Stimulated activated CD8-positive, alpha-beta memory T cell treated with anti-CD3 and anti-CD28 coated beads, Interleukin-7, amount 100 ng/mL, for 4 hours (primary cell): ENCODE results near the gene CTCF.
"Not testable (repeated sequence)": the region's sequence is repeated elsewhere in the genome, so short reads cannot be mapped to it uniquely, and the experiment has no call there.

Experiments
- DNase-seq, 2 donors: peaks; one replicate each; pipeline ENCODE4 v3.0.0-alpha.2; 2020; ENCODE audit warnings: low read depth in 2 of 2

CTCF gene, protein sequence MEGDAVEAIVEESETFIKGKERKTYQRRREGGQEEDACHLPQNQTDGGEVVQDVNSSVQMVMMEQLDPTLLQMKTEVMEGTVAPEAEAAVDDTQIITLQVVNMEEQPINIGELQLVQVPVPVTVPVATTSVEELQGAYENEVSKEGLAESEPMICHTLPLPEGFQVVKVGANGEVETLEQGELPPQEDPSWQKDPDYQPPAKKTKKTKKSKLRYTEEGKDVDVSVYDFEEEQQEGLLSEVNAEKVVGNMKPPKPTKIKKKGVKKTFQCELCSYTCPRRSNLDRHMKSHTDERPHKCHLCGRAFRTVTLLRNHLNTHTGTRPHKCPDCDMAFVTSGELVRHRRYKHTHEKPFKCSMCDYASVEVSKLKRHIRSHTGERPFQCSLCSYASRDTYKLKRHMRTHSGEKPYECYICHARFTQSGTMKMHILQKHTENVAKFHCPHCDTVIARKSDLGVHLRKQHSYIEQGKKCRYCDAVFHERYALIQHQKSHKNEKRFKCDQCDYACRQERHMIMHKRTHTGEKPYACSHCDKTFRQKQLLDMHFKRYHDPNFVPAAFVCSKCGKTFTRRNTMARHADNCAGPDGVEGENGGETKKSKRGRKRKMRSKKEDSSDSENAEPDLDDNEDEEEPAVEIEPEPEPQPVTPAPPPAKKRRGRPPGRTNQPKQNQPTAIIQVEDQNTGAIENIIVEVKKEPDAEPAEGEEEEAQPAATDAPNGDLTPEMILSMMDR

DNA sequence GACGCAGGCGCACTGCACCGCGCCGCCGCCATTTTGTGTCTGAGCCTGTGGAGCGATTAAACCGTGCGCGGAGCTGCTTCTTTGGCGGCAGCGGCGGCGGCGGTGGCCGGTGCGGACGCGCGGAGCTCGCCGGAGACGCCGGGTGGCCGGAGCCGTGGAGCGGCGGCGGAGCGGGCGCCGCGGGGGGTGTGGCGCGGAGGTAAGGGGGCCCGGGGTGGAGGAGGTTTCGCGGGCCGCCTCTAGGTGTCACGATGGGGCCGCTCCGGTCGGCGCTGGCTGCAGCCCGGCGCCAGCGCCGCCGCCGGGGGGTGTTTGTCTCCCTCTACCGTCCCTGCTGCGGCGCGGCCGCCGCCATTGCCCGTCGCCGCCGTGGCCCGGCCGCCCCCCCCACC, at the start of gene CTCF:
CTCF (plus strand) TSS at position 1 of the 392 bp plus-strand sequence. CDS start 48,307 bp downstream, outside the sequence.
- DNase-seq, result peak; percentile 54 to 81

DNA sequence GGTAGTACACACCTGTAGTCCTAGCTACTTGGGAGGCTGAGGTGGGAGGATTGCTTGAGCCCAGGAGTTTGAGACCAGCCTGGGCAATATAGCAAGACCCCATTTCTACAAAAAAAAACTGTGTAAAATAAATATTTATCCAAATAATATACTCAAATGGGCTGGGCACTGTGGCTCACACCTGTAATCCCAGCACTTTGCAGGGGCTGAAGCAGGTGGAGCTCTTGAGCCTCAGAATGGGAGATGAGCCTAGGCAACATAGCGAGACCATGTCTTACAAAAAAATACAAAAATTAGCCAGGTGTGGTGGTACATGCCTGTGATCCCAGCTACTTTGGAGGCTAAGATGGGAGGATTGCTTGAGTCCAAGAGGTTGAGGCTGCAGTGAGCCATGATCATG, 48.4 kb upstream of the CTCF start:
- not testable (repeated sequence) for DNase-seq

DNA sequence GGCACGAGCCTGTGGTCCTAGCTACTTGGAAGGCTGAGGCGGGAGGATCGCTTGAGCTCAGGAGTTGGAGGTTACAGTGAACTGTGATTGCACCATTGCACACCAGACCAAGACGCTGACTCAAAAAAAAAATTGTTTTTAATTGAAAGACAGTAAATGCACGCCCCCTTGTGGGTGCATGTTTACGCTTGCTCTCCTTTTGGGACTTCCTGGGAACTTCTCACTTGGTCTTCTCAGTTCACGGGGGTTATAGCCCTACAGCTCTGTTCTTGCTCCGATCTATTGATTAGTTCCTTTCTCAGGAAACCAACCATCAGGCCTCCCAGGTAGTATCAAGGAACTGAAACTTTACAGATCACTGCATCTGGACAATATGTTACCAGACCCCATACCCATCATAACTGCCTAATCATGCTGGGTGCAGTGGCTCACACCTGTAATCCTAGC, 47.9 kb upstream of the CTCF start:
- DNase-seq, result peak; percentile 60 to 74

DNA sequence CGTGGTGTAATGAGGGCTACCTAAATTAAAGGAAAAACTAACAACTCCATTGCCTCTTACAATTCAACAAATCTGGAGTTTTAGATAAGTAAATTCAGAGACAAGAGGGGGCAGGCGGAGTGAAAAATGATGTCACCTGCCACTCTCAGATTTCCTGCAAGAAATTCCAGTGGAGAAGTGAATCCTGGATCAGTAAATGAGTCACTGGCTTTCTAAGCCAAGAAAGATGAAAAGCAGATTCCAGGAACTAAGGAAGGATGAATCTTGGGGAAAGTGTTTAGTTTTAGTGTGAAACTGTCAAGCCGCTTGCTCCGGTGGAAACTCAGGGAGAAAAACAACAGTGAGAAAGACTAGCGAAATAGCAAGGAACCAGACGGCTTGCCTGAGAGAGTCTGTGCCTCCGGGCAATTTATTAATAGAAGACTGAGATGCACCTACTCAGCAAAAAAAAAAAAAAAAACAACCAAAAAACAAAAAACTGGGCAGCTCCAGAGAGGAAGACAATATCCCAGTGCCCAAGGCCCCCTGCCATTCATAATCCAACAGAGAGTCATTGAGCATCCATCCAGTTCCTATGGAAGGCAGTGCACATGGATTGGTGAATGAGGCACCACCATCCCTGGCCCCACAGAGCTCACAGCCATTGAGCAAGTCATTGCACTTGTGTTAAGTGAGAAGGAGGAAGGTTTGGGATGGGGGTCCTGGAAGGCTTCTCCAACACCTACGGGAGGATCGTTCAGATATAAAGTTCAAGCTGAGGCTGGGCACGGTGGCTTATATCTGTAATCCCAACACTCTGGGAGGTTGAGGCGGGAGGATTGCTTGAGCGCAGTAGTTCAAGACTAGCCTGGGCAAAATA, 45.8 kb upstream of the CTCF start:
- DNase-seq, result no peak

- no peak for DNase-seq
These were observed 45.2 kb upstream of the CTCF start for GRCh38 chr16:67517155-67517445.

- no peak for DNase-seq
These were observed 44.5 kb upstream of the CTCF start for GRCh38 chr16:67517661-67518423.

- DNase-seq, result no peak
These were observed 43.6 kb upstream of the CTCF start for GRCh38 chr16:67518676-67519075.

DNA sequence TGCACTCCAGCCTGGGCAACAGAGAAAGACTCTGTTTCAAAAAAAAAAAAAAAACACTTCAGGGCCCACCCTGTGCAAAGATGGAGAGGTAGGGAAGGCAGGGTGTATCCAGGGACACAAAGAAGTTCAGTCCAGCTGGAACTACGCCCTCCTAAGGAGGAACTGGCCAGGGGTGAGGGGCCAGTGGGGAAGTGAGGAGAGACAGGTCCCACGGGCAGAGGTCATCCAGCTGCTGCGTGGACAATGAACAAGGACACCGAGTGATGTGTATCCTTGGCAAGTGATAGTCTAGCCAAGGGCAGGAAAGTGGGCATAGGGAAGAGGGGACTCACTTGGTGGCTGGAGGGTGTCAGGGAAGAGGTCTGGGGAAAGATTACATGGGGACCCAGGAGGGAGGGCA, 43.1 kb upstream of the CTCF start:
- no peak for DNase-seq

DNA sequence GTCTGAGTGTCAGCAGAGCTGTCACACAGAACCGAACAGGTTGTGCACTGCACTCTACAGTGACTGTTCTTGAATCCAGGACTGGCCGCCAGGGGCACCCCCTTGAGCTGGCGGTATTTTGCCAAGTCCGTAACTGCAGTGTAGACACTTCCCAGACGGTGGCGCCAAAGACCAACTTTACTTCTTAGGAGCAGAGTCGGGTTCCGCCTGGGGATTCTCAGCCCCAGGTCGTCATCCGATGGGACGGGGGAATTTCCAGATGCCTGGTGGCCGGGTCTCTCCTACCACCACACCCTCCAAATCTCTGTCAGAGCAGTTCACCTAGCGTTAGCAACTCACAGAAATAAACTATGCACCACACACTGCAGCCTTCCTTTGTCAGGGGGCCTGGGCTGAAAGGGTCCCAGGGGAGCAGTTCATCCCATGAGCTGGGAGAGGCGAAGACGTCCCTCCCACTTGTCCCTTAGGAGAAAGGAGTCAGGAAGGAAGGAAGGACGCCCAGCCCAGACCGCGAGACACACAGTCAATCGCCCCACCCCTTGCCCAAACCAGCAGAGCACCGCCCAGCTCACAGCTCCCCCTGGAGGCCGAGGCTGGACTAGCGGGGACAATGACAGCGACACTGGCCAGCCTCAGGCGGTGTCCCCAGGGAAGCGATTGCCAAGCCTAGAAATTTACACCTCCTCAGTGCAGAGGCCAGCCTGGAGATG, 41.1 kb upstream of the CTCF start:
- peak; percentile 89 to 96 for DNase-seq

- no peak for DNase-seq
These were observed 37.0 kb upstream of the CTCF start for GRCh38 chr16:67525176-67525860.

DNA sequence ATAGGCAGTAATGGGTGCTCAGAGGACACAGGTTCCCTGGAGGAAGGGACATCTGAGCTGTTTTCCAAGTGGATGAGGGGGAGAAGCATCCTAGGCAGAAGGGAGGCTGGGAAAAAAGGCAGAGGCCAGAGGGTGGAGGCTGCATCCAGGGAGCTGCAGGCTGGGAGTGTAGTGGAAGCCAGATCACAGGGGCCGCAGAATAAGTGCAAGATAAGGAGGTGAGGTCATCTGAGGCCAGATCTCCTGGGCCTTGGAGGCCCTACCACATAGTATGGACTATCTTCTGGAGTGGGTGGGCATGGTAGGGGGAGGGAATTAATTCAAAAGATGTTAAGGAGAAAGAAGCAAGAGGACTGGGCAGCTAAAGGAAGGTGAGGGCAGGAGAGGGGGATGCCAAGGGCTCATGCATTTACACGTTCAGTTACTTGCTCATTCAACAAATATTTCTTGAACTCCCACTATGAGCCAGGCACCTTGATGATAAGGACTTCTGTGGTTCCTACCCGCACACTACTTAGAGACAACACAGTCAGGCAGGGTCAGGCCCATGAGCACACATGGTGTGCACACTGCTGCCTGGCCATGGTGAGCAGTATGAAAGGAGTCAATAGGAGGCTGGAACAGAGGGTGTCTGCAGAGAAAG, 36.1 kb upstream of the CTCF start:
- DNase-seq, result no peak

- DNase-seq, result peak in 1 of 2 donors; percentile 47
These were observed 34.0 kb upstream of the CTCF start, which contains the start of gene RIPOR1 for GRCh38 chr16:67528222-67528869. TSS of gene RIPOR1 (plus strand) at chr16:67528829. CDS start at chr16:67538447, 9,618 bp downstream.

DNA sequence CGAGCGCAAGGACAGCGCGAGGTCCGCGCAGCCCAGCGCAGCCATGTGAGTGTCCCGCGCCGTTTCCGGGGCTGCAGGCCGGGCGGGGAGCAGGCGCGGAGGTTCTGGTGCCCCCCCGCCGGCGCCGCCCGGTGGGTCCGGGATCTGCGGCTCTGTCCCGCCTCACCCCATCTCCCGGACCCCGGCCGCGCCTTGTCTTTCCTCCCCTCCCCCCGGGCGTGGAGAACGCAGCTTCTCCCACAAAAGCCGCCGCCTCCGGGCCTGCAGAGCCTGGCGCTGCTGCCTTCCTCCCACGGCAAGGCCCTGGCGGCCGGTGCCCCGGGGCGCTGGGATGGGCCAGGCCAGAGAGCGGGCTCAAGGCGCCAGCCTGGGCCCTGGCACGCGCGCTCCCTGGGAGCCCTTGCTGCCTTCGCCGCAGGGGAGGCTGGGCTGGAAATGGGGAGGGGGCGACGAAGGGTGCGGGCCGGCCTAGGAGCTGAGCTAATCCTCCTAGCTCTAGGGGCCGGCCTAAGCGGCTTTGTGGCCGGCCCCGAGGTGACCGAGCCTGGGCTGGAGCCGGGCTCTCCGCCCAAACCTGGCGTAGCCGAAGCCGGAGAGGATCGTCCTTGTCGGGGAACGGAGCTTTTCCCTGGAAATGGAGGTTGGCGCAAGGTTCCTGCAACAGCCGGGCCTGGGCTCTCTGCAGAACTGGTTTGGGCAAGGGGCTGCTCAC, 33.3 kb upstream of the CTCF start:
- DNase-seq, result no peak

- no peak for DNase-seq
These were observed 32.7 kb upstream of the CTCF start for GRCh38 chr16:67529582-67530012.

DNA sequence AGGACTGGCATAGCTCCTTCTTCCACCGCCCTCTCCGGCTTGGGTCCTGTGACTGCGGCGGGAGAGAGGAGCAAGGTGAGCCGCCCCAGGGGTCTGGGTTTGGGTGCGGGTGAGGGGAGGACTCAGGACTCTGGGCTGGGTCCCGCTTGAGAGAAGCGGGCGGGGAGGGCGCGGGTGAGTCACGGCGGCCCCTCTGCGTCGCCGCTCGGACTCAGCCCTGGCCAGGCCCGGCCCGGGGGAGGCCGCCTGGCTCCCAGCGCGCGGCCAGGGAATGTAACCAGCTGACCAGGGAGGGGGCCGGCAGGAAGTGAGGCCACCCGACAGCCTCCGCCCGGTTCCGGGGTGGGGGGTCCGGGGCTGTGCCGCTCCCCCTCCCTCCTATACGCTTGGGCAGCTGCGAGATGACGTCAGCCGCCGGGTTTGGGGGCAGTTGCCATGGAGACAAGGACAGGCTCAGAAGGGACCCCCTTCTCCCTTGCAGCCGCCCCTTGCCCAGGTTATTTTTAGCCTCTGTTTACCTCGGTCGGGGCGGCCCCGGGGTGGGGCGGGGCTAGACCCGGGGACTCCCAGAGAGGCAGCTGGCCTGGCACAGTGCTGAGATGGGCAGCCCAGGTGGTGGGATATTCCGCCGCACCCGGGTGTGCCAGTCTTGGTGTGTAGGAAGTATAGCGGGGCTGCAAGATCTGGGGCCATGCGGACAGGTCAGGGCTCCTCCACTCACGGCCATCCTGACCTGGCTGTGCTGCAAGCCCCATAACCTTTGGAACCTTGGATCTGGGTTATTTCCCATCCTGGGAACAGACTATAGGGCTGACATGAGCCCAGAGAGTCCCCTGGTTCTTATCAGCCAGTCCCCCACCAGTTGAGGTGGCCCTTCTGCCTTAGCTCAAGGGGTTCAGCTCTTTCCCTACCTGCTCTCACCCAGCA, 32.0 kb upstream of the CTCF start:
- peak in 1 of 2 donors; percentile 33 for DNase-seq

- DNase-seq, result no peak
These were observed 31.1 kb upstream of the CTCF start for GRCh38 chr16:67531247-67531646.

DNA sequence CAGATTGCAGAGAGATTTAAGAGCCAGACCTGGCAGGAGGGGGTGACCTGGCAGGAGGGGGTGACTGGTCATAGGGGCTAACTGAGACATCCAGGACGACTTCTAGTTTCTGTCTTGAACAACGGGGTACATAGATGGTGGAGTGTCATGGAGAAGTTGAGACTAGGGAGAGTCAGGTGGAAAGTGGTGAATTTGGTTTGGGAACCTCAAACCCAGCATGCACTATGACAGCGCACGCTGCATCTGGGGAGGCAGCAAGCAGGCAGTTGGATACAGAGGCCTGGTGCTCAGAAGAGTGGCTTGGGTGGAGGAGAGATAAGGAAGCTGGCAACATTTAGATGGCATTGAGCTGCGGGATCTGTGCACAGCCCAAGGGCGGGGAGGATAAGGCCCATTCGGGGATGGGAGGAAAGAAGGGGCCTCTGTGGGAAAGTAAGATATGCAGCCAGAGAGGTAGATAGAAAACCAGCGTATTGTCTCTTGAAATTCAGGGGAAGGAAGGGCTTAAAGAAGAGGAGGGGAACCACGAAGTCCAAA, 29.2 kb upstream of the CTCF start:
- DNase-seq, result no peak
